Vagina (tissue), 2 donors: Measurements from ENCODE around the gene SLC34A1. TPM values are rescaled to one million over a fixed set of nuclear protein-coding genes. Genes with fewer than 3 reads are reported as not detected.

Source experiments
- DNase-seq, 2 donors: peaks; one replicate each; pipeline ENCODE4 v3.0.0-alpha.2; 2017; ENCODE audit errors: extremely low spot score in 2 of 2
- H3K27ac ChIP-seq: fragments of 200-600 bp; sonication (generic); one replicate; pipeline ENCODE4 v1.5.1; 2019
- H3K27me3 ChIP-seq: fragments of 200-600 bp; sonication (generic); one replicate; pipeline ENCODE4 v1.5.1; 2019
- H3K36me3 ChIP-seq, 2 donors: fragments of 200-600 bp; sonication (generic); one replicate each; pipeline ENCODE4 v1.5.1; 2017 to 2019
- H3K4me1 ChIP-seq: fragments of 200-600 bp; sonication (generic); one replicate; pipeline ENCODE4 v1.5.1; 2019
- H3K4me3 ChIP-seq, 2 donors: fragments of 200-600 bp; sonication (generic); 1 replicate in 1 of 2; 2 replicates in 1 of 2; pipeline ENCODE4 v1.5.1; 2016 to 2019
- H3K9me3 ChIP-seq: fragments of 200-600 bp; sonication (generic); one replicate; pipeline ENCODE4 v1.5.1; 2019
- CTCF ChIP-seq, 3 experiments: fragments of 450-650 bp in 2 of 3; fragments of 200-600 bp in 1 of 3; sonication (generic) in 1 of 3; IDR thresholded peaks; one replicate each; pipeline ENCODE4 v1.5.1; 2017 to 2019; ENCODE audit warnings: antibody characterized with exemption in 3 of 3, mild to moderate bottlenecking in 2 of 3, moderate library complexity in 2 of 3
- POLR2A ChIP-seq, 2 donors: fragments of 450-650 bp; IDR thresholded peaks; one replicate each; pipeline ENCODE4 v1.6.1; 2017; ENCODE audit warnings: antibody characterized with exemption in 2 of 2, mild to moderate bottlenecking in 2 of 2, moderate library complexity in 2 of 2
- POLR2AphosphoS5 ChIP-seq, 2 donors: sonication (generic); formaldehyde crosslinking; IDR thresholded peaks; one replicate each; pipeline ENCODE4 v1.9.0; 2017; ENCODE audit warnings: antibody characterized with exemption in 2 of 2, mild to moderate bottlenecking in 2 of 2, low read depth in 1 of 2; ENCODE audit not compliant: insufficient read depth in 1 of 2
- intact Hi-C: fragments of 100-400 bp; cut with DNase I; formaldehyde crosslinking; loops from one replicate; pipeline ENCODE4 v1.15.1; 2023
- total RNA-seq: library from RNA; depleted of rRNA; stranded (reverse); fragments of >200 nt; gene quantifications from one replicate; pipeline ENCODE4 v1.2.3, GENCODE V29; 2016

Gene SLC34A1
- total RNA-seq, 1 donor from 2014 or later, result not detected

- Histone ChIP-seq H3K27me3 (peaks cover 11% of the 10 kb centered on the region), H3K4me3 (no peak overlapping the region), H3K27ac (no peak overlapping the region), H3K9me3 (no peaks in the 10 kb centered on the region), H3K4me1 (peaks cover 35% of the 10 kb centered on the region), H3K36me3 (no peaks in the 10 kb centered on the region)
- no peak for TF ChIP-seq POLR2A (IDR thresholded peaks at IDR 0.05)
- TF ChIP-seq POLR2AphosphoS5 (IDR thresholded peaks at IDR 0.05; ENCODE audit: insufficient read depth in 1 of 2, low read depth in 1 of 2), result no peak
- no peak for TF ChIP-seq CTCF (IDR thresholded peaks at IDR 0.05)
- no peak for DNase-seq
- intact Hi-C loops, result no loop called here
Measured at GRCh38 chr5:177405312-177405711, 21.1 kb downstream of the SLC34A1 start.

- Histone ChIP-seq H3K9me3 (no peaks in the 10 kb centered on the region), H3K36me3 (no peaks in the 10 kb centered on the region), H3K4me3 (no peak overlapping the region), H3K4me1 (peaks cover 32% of the 10 kb centered on the region), H3K27me3 (peaks cover 7% of the 10 kb centered on the region), H3K27ac (no peak overlapping the region)
- no peak for DNase-seq
- TF ChIP-seq CTCF (IDR thresholded peaks at IDR 0.05) (no peak), POLR2AphosphoS5 (IDR thresholded peaks at IDR 0.05; ENCODE audit: insufficient read depth in 1 of 2, low read depth in 1 of 2) (no peak), POLR2A (IDR thresholded peaks at IDR 0.05) (no peak)
- intact Hi-C loops, result no loop called here
Measured at GRCh38 chr5:177405805-177406204, 21.6 kb downstream of the SLC34A1 start.

- no peaks in the 10 kb centered on the region for H3K9me3 ChIP-seq
- peaks cover 8% of the 10 kb centered on the region for H3K4me1 ChIP-seq
- DNase-seq, result no peak
- H3K36me3 ChIP-seq, result no peaks in the 10 kb centered on the region
- TF ChIP-seq POLR2A (IDR thresholded peaks at IDR 0.05) (no peak), CTCF (IDR thresholded peaks at IDR 0.05) (no peak), POLR2AphosphoS5 (IDR thresholded peaks at IDR 0.05; ENCODE audit: insufficient read depth in 1 of 2, low read depth in 1 of 2) (no peak)
- intact Hi-C loops, result no loop called here
- no peak within 1 kb of the TSS for H3K27ac ChIP-seq
- no peaks in the 10 kb centered on the region for H3K27me3 ChIP-seq
- H3K4me3 ChIP-seq, result no peak within 1 kb of the TSS
Measured at GRCh38 chr5:177409043-177409801, 25.0 kb downstream of the SLC34A1 start, which contains the start of gene F12. Gene F12, minus strand, starts transcription at chr5:177409564. Its CDS starts 37 bp downstream, at chr5:177409527.

- TF ChIP-seq POLR2AphosphoS5 (IDR thresholded peaks at IDR 0.05; ENCODE audit: insufficient read depth in 1 of 2, low read depth in 1 of 2) (no peak), POLR2A (IDR thresholded peaks at IDR 0.05) (no peak), CTCF (IDR thresholded peaks at IDR 0.05) (no peak)
- Histone ChIP-seq H3K36me3 (no peaks in the 10 kb centered on the region), H3K27me3 (no peaks in the 10 kb centered on the region), H3K4me3 (no peak overlapping the region), H3K9me3 (no peaks in the 10 kb centered on the region), H3K27ac (no peak overlapping the region), H3K4me1 (no peaks in the 10 kb centered on the region)
- DNase-seq, result no peak
- intact Hi-C loops, result no loop called here
Measured at GRCh38 chr5:177410575-177410974, 26.3 kb downstream of the SLC34A1 start.

GRCh38 chr5:177412603-177413233 lies 28.5 kb downstream of the SLC34A1 start:
- no peak overlapping the region for H3K4me3 ChIP-seq
- TF ChIP-seq POLR2AphosphoS5 (IDR thresholded peaks at IDR 0.05; ENCODE audit: insufficient read depth in 1 of 2, low read depth in 1 of 2) (no peak), POLR2A (IDR thresholded peaks at IDR 0.05) (no peak), CTCF (IDR thresholded peaks at IDR 0.05) (no peak)
- no peak for DNase-seq

More at GRCh38 chr5:177412603-177413233, 28.5 kb downstream of the SLC34A1 start:
- H3K27me3 ChIP-seq, result no peaks in the 10 kb centered on the region
- H3K36me3 ChIP-seq, result no peaks in the 10 kb centered on the region
- no peaks in the 10 kb centered on the region for H3K9me3 ChIP-seq
- intact Hi-C loops, result no loop called here
- no peak overlapping the region for H3K27ac ChIP-seq
- H3K4me1 ChIP-seq, result no peaks in the 10 kb centered on the region
